Loucy (cell line): Measurements from ENCODE around the gene CHN1.

Experiments
- H2AFZ ChIP-seq: fragments of 200-600 bp; sonication (generic); 2 replicates; pipeline ENCODE4 v1.6.0; 2016; ENCODE audit warnings: antibody characterized with exemption, mild to moderate bottlenecking, low read length, moderate library complexity
- H3F3A ChIP-seq: fragments of 200-600 bp; 2 replicates; pipeline ENCODE4 v1.6.0; 2016; ENCODE audit warnings: antibody characterized with exemption, low read depth, mild to moderate bottlenecking
- H3K27me3 ChIP-seq: fragments of 200-600 bp; sonication (generic); 2 replicates; pipeline ENCODE4 v1.6.1; 2014; ENCODE audit warnings: low read length, mild to moderate bottlenecking; ENCODE audit not compliant: insufficient read depth, poor library complexity, severe bottlenecking
- H3K36me3 ChIP-seq: fragments of 200-600 bp; sonication (generic); 2 replicates; pipeline ENCODE4 v1.6.1; 2016; ENCODE audit warnings: low read length; ENCODE audit not compliant: insufficient read depth
- H3K4me1 ChIP-seq: fragments of 200-600 bp; sonication (generic); 2 replicates; pipeline ENCODE4 v1.5.1; 2014; ENCODE audit warnings: low read length, mild to moderate bottlenecking; ENCODE audit not compliant: insufficient read depth, poor library complexity, severe bottlenecking
- H3K4me2 ChIP-seq: fragments of 200-600 bp; sonication (generic); 2 replicates; pipeline ENCODE4 v1.6.0; 2014; ENCODE audit warnings: antibody characterized with exemption, low read length, low read depth, mild to moderate bottlenecking; ENCODE audit not compliant: poor library complexity, severe bottlenecking
- H3K4me3 ChIP-seq: fragments of 200-600 bp; sonication (generic); 2 replicates; pipeline ENCODE4 v1.5.1; 2014; ENCODE audit warnings: low read length, mild to moderate bottlenecking, mixed read lengths; ENCODE audit not compliant: poor library complexity, severe bottlenecking
- H3K79me2 ChIP-seq: fragments of 200-600 bp; sonication (generic); 2 replicates; pipeline ENCODE4 v1.6.1; 2014; ENCODE audit warnings: low read length; ENCODE audit not compliant: insufficient read depth
- H3K9ac ChIP-seq: fragments of 200-600 bp; sonication (generic); 2 replicates; pipeline ENCODE4 v1.6.0; 2014; ENCODE audit warnings: mild to moderate bottlenecking, low read depth, low read length, moderate library complexity; ENCODE audit not compliant: poor library complexity, severe bottlenecking
- H3K9me2 ChIP-seq: fragments of 200-600 bp; sonication (generic); replicated peaks from 2 replicates; pipeline ENCODE4 v1.6.1; 2016; ENCODE audit warnings: low read depth, low read length, mixed read lengths
- H3K9me3 ChIP-seq: fragments of 200-600 bp; sonication (generic); 2 replicates; pipeline ENCODE4 v1.6.1; 2014; ENCODE audit warnings: mild to moderate bottlenecking, antibody characterized with exemption, low read length, low read depth; ENCODE audit not compliant: insufficient read depth
- H4K20me1 ChIP-seq: fragments of 200-600 bp; sonication (generic); 2 replicates; pipeline ENCODE4 v1.6.0; 2014; ENCODE audit warnings: antibody characterized with exemption, low read length, mild to moderate bottlenecking; ENCODE audit not compliant: insufficient read depth, poor library complexity, severe bottlenecking
- EZH2phosphoT487 ChIP-seq: fragments of 200-600 bp; IDR thresholded peaks from 2 replicates; pipeline ENCODE4 v1.6.1; 2018; ENCODE audit warnings: antibody characterized with exemption, mild to moderate bottlenecking, moderate library complexity, borderline replicate concordance
- TF ChIP-seq, protein P1 (sequence below): fragments of 200-600 bp; sonication (generic); conservative IDR thresholded peaks from 2 replicates; pipeline ENCODE4 v1.5.1; 2014; ENCODE audit warnings: mild to moderate bottlenecking, antibody characterized with exemption, low read length

The CHN1 gene

DNA sequence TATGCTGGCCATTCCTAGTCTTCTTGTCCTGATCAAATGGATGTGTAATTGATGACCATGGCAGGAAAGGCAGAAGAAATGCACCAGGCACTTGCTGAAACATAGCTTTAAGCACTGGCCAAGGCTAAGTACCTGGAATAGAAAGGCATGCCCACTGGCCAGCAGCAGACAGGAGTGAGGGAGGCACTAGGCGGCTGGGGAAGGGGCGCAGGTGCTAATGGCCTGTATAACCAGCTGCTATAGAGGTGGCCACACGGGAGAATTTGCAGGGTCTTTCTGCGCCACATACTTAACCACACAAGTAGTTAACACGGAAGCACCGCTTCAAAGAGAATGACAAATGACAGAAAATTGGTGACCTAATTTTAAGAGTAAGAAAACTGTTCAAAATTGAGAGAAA, 174.6 kb downstream of the CHN1 start:
- no peaks in the 10 kb centered on the region for H3K9me2 ChIP-seq
- no peak overlapping the region for H3K4me2 ChIP-seq
- H3K9me3 ChIP-seq, result no peaks in the 10 kb centered on the region
- H4K20me1 ChIP-seq, result no peaks in the 10 kb centered on the region
- H3K27me3 ChIP-seq, result no peaks in the 10 kb centered on the region
- H3K36me3 ChIP-seq, result no peaks in the 10 kb centered on the region
- no peak overlapping the region for H3K4me3 ChIP-seq
- no peak for TF ChIP-seq EZH2phosphoT487
- TF ChIP-seq, protein P1, sequence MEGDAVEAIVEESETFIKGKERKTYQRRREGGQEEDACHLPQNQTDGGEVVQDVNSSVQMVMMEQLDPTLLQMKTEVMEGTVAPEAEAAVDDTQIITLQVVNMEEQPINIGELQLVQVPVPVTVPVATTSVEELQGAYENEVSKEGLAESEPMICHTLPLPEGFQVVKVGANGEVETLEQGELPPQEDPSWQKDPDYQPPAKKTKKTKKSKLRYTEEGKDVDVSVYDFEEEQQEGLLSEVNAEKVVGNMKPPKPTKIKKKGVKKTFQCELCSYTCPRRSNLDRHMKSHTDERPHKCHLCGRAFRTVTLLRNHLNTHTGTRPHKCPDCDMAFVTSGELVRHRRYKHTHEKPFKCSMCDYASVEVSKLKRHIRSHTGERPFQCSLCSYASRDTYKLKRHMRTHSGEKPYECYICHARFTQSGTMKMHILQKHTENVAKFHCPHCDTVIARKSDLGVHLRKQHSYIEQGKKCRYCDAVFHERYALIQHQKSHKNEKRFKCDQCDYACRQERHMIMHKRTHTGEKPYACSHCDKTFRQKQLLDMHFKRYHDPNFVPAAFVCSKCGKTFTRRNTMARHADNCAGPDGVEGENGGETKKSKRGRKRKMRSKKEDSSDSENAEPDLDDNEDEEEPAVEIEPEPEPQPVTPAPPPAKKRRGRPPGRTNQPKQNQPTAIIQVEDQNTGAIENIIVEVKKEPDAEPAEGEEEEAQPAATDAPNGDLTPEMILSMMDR, result no peak
- H3K4me1 ChIP-seq, result no peaks in the 10 kb centered on the region
- no peaks in the 10 kb centered on the region for H3F3A ChIP-seq
- H2AFZ ChIP-seq, result no peak overlapping the region
- no peaks in the 10 kb centered on the region for H3K79me2 ChIP-seq
- H3K9ac ChIP-seq, result no peak overlapping the region

DNA sequence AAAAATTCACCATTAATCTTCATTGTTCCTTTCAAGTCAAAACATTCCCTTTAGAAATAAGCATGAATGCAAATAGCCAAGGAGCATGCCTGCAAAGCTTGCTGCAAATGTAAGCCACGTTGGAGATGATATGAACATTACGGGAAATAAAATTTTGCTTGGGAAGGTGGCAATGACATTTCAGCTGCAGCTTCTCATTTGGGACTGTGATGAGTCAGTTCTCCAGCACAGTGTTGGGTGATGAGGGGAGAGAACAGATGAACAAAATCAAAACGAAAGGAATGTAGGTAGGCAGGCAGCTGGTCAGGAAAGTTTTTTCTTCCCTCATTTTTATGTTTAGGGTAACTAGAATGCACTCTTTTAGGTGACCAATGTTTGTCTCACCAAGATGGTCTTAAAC, 175.6 kb downstream of the CHN1 start:
- TF ChIP-seq EZH2phosphoT487, result no peak
- TF ChIP-seq, protein P1, result no peak
- no peak overlapping the region for H3K9ac ChIP-seq
- no peak overlapping the region for H3K4me2 ChIP-seq
- H3F3A ChIP-seq, result no peaks in the 10 kb centered on the region
- H3K4me1 ChIP-seq, result no peaks in the 10 kb centered on the region
- H3K79me2 ChIP-seq, result no peaks in the 10 kb centered on the region
- no peaks in the 10 kb centered on the region for H4K20me1 ChIP-seq
- no peaks in the 10 kb centered on the region for H3K9me3 ChIP-seq
- H3K9me2 ChIP-seq, result no peaks in the 10 kb centered on the region
- no peaks in the 10 kb centered on the region for H3K27me3 ChIP-seq
- H3K4me3 ChIP-seq, result no peak overlapping the region
- H2AFZ ChIP-seq, result no peak overlapping the region
- no peaks in the 10 kb centered on the region for H3K36me3 ChIP-seq

DNA sequence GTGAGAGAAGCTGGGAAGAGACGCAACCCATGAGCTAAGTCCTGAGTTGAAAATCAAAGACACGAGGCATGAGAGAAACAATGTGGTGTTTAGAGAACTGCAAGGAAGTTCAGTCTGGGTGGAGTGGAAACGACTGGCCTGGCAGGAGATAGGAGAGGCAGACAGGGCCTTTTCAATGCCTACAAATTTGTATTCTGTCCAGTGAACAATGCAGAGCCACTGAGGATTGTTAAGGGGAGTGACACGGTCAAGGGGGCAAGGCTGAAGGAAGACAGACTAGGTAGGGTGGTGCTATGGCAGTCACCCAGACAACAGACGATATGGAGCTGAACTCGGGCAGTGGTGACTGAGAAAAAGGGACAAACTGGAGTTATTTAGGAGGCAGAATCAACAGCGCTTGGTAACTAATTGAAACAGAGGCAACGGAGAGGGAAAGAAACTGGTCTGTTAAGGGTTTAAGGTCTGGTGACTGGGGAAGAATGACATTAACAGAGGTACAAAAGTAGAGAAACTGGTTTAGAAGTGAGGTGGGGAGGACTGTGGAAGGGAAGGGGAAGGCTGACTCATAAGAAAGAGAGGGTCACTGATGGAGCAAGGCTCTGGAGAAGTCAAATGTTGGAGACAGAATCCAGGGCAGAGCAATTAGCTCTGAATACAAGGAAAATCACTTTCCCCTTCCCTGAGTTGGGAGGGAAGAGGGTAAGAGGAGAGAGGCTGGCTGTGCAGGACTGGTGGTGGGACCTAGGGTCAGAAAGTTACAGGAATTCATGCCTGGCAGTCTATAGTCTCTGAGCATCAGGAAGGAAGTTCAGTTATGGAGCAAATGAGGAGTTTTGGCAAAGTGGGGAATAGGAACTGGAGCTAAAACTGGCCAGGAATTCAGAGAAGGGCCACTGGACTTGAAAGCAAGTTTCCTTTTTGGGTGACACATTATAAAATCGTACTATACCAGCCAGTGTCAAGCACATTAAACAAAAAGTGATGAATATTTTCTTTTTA, 177.5 kb downstream of the CHN1 start:
- no peaks in the 10 kb centered on the region for H3K36me3 ChIP-seq
- no peaks in the 10 kb centered on the region for H3F3A ChIP-seq
- no peaks in the 10 kb centered on the region for H3K79me2 ChIP-seq
- no peaks in the 10 kb centered on the region for H3K27me3 ChIP-seq
- H3K4me3 ChIP-seq, result no peak overlapping the region
- no peak overlapping the region for H3K9ac ChIP-seq
- H3K9me3 ChIP-seq, result no peaks in the 10 kb centered on the region
- no peak overlapping the region for H3K4me2 ChIP-seq
- no peaks in the 10 kb centered on the region for H3K4me1 ChIP-seq
- no peaks in the 10 kb centered on the region for H4K20me1 ChIP-seq
- no peak overlapping the region for H2AFZ ChIP-seq
- TF ChIP-seq EZH2phosphoT487, result no peak
- TF ChIP-seq, protein P1, result no peak
- no peaks in the 10 kb centered on the region for H3K9me2 ChIP-seq
